ENCODE measurements around the gene ZBED5.
A peak's percentile ranks its signal among the peaks of the same experiment; 100 is the strongest.
"Not testable (repeated sequence)": the region's sequence is repeated elsewhere in the genome, so short reads cannot be mapped to it uniquely, and the experiment has no call there.

Gene ZBED5

DNA sequence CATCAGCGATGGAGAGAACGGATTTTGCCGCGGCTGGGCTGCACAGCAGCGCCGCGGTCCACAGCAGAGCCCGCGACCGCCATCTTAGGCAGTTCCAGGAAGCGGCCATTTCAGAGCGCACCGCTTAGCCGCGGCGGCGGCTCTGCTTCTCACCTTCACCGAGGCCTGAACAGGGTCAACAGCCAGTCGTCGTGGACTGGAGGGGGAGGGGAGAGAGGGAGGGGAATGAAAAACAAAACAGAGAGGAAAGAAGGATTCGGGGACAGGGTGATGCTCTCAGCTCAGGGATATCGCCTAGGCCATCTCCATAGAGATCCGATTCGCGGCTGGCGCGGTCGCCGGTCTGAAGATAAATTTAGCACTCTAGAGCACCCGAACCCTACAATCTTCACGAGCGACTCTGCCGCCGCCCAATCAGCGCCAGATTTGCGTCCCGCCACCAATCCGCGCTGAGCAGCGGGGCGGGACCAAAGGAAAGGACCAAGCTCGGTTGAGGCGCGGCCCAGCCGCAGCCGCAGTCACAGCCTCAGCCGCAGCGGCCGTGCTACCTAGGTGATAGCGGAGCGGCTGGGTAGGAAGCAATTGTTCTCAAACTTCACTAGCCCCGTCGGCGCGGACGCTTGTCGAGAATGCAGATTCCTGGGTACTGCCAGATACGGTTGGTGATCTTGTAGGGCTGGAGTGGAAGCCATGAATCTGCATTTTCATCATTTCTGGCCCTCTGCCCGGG is at the start of gene ZBED5:
TSS of gene ZBED5 (minus strand) at position 345 of the 730 bp plus-strand sequence. CDS start 3,108 bp downstream, outside the sequence.
- peak; percentile 88 to 91 for DNase-seq (ENCODE audit: low read depth in 2 of 2)

DNA sequence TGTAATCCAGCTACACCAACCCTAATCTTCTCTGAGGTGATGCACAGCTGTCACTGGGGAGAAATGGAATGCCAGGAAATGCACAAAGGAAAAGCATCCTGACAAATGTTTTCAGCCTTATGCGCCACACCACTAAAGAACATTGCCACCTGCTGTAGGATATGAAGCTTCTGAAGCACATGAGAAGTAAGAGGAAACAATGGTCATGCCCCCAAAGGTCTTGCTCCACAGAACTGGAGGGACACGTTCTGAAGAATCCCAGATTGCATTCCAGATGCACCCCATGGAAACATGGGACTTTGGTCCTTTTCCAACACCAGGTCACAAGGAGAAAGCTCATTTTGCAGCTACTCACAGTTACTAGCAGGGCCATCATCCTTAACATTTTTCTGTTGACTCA is 48.7 kb upstream of the ZBED5 start:
- no peak for DNase-seq (ENCODE audit: low read depth in 2 of 2)

GRCh38 chr11:10902301-10903063 is 44.6 kb upstream of the ZBED5 start:
- DNase-seq (ENCODE audit: low read depth in 2 of 2): no peak

GRCh38 chr11:10900681-10901415 is 43.0 kb upstream of the ZBED5 start:
- DNase-seq (ENCODE audit: low read depth in 2 of 2): no peak

- no peak for DNase-seq (ENCODE audit: low read depth in 2 of 2)
Measured at GRCh38 chr11:10899121-10899830, 41.4 kb upstream of the ZBED5 start.

GRCh38 chr11:10898763-10899025 is 40.8 kb upstream of the ZBED5 start:
- no peak for DNase-seq (ENCODE audit: low read depth in 2 of 2)

DNA sequence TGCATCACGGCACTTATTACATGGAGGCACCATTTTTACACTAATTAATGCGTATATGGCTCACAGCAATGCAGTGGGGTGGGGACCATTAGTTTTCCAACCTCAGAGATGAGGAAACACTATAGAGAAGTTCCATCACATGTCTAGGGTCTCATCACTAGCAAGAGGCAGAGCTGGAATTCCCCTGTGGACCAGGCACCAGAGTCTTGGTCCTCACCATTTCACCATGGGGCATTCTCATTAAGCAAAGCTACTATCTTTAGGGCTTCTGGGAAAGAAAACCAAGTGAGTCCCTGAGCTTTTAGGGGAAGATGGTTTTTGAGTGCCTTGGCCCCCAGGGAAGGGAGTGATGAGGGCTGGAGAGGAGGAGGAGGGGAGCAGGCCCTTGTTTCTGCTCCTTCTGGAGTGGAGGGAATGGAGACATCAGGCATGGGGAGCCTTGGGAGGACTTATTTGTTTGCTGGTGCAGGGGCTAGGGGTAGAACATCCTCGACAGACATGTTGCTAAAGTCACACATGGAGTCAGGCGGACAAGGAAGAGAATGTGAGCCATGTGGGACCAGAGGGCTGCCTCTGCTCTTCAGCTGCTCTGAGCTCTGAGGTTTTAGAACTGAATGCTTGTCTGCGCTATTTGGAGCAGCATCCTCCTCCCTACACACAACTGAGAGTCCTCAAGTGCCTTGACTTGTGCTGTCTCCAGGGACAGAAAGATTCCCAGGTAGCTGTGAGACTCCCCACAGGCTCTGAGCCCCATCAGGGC is 40.3 kb upstream of the ZBED5 start:
- no peak for DNase-seq (ENCODE audit: low read depth in 2 of 2)

- no peak for DNase-seq (ENCODE audit: low read depth in 2 of 2)
Measured at GRCh38 chr11:10897150-10897549, 39.3 kb upstream of the ZBED5 start.

DNA sequence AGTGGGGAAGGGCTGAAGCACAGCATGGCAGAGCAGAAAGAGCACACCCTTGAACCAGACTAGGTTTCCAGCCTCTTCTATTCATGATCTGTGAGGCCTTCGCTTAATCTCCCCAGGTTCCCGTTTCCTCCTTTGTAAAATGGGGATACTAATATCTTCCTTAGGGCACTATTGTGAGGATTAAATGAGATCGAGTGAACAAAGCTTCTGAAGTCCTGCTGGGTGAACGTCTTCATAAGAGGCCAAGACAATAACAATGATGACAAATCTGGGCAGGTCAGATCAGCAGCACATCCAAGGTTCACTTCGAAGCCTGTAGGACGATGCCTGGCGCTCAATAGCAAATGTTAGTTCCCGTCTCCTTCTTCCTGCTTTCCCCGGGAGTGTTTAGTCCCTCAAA is 38.6 kb upstream of the ZBED5 start:
- DNase-seq (ENCODE audit: low read depth in 2 of 2): no peak

- DNase-seq (ENCODE audit: low read depth in 2 of 2): no peak
Measured at GRCh38 chr11:10895285-10895684, 37.4 kb upstream of the ZBED5 start.

GRCh38 chr11:10894666-10895065 is 36.8 kb upstream of the ZBED5 start:
- DNase-seq (ENCODE audit: low read depth in 2 of 2): no peak

DNA sequence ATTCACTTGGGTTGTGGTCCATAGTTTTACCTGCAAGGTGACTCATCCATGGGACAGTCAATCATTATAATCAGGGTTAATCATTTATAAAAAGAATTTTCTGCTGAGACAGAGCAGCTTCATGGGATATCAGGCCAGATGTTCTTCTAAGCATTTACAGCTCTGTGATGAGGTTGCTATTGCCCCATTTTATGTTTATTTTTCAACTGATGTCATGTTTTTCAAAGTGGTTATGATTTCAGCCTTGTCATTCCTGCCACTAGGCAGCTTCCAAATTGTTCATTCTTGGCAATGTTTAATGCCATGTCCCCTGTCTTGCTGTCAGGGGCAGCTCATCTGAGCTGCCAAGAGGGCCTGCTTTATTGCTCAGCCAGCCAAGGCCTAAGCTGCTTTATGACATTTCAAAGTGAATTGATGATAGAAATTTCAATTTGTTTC is 35.9 kb upstream of the ZBED5 start:
- no peak for DNase-seq (ENCODE audit: low read depth in 2 of 2)

DNA sequence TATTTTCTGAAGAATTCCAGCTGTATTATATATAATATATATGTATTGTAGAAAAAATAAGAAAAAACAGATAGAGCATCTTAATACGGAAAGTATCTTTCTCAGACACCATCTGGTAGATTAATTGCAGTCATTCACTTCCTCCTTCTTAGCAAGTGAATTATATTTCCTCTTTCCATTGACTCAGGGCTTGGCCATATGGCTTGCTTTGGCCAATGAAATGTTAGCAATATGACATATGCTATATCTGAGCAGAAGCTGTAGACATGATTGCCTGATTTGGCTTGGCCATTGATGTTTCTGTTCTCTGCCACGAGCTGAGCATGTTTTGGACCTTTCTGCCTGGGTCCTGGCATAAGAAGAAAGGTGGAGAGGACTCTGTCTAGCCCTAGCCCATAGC is 34.4 kb upstream of the ZBED5 start:
- no peak for DNase-seq (ENCODE audit: low read depth in 2 of 2)

- no peak for DNase-seq (ENCODE audit: low read depth in 2 of 2)
Measured at GRCh38 chr11:10891151-10891720, 33.4 kb upstream of the ZBED5 start.

DNA sequence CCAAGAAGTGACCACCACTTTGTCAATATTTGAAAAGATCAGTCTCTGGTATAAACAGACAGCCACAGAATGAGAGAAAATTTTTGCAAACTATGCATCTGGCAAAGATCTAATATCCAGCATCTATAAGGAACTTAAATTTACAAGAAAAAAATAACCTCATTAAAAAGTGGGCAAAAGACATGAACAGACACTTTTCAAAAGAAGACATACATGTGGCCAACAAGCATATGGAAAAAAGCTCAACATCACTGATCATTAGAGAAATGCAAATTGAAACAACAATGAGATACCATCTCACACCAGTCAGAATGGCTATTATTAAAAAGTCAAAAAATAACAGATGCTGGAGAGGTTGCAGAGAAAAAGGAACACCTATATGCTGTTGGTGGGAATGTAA is 32.2 kb upstream of the ZBED5 start:
- not testable (repeated sequence) for DNase-seq (ENCODE audit: low read depth in 2 of 2)

- DNase-seq (ENCODE audit: low read depth in 2 of 2): no peak
Measured at GRCh38 chr11:10887307-10887706, 29.5 kb upstream of the ZBED5 start.

- DNase-seq (ENCODE audit: low read depth in 2 of 2): no peak
Measured at GRCh38 chr11:10886652-10887250, 28.9 kb upstream of the ZBED5 start.

- no peak for DNase-seq (ENCODE audit: low read depth in 2 of 2)
Measured at GRCh38 chr11:10885703-10886363, 28.0 kb upstream of the ZBED5 start.

- DNase-seq (ENCODE audit: low read depth in 2 of 2): not testable (repeated sequence)
Measured at GRCh38 chr11:10884292-10884691, 26.4 kb upstream of the ZBED5 start.

DNA sequence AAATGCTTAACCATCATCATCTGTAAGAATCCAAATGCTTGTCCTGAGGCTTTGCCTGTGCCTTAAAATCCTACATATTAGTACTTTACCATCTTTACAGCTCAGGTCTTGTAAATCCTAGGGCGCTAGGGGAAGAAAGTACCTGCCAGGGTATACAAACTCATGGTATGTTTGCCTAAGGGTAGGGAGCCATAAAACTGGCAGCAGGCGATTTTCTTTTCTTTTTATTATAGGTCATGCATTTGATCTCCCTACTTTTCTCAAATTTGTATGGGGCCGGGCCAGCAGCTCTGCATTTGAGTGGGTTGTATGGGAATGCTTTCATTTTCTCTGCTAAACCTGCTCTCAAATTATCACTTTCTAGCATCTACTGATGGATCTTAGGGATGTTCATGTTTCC is 24.0 kb upstream of the ZBED5 start:
- no peak for DNase-seq (ENCODE audit: low read depth in 2 of 2)

All from stimulated activated CD8-positive, alpha-beta memory T cell treated with anti-CD3 and anti-CD28 coated beads, Interleukin-2, amount 100 ng/mL, for 1 hour (primary cell).